GM20431 (cell line): ENCODE measurements around the gene PLEKHA4.
"Not testable (repeated sequence)": the region's sequence is repeated elsewhere in the genome, so short reads cannot be mapped to it uniquely, and the experiment has no call there.

Experiments used
- in situ Hi-C: fragments of 300-500 bp; cut with MseI, MboI; formaldehyde crosslinking; loops from one replicate; pipeline ENCODE4 v1.15.0; 2020; ENCODE audit warnings: low sequenced_read_pairs; ENCODE audit not compliant: unreplicated experiment

PLEKHA4 gene

GRCh38 chr19:48867123-48867745 lies 1.2 kb downstream of the PLEKHA4 start:
- in situ Hi-C loops = no loop called here

- in situ Hi-C loops = no loop called here
Observed at GRCh38 chr19:48866692-48867091, 1.7 kb downstream of the PLEKHA4 start.

GRCh38 chr19:48862827-48863226 lies 5.6 kb downstream of the PLEKHA4 start:
- in situ Hi-C loops = no loop called here

- in situ Hi-C loops = no loop called here
Observed at GRCh38 chr19:48861313-48861712, 7.1 kb downstream of the PLEKHA4 start.

GRCh38 chr19:48859711-48860572 lies 8.5 kb downstream of the PLEKHA4 start:
- in situ Hi-C loops = no loop called here

- in situ Hi-C loops = no loop called here
Observed at GRCh38 chr19:48858984-48859710, 9.3 kb downstream of the PLEKHA4 start.

GRCh38 chr19:48856921-48857320 lies 11.5 kb downstream of the PLEKHA4 start:
- in situ Hi-C loops = no loop called here

GRCh38 chr19:48854103-48854502 lies 14.3 kb downstream of the PLEKHA4 start:
- in situ Hi-C loops = no loop called here

- in situ Hi-C loops = no loop called here
Observed at GRCh38 chr19:48853483-48853882, 14.9 kb downstream of the PLEKHA4 start.

GRCh38 chr19:48852292-48852691 lies 16.1 kb downstream of the PLEKHA4 start:
- in situ Hi-C loops = no loop called here

- in situ Hi-C loops = not testable (repeated sequence)
Observed at GRCh38 chr19:48846659-48847058, 21.8 kb downstream of the PLEKHA4 start.

- in situ Hi-C loops = no loop called here
Observed at GRCh38 chr19:48845384-48845783, 23.0 kb downstream of the PLEKHA4 start.

- in situ Hi-C loops = loop anchor here (5.0 kb wide), 1 partner anchor 52 kb away; no protein-coding TSS in a partner anchor
Observed at GRCh38 chr19:48844472-48844871, 23.9 kb downstream of the PLEKHA4 start.

- in situ Hi-C loops = loop anchor here (5.0 kb wide), 1 partner anchor 50 kb away; no protein-coding TSS in a partner anchor
Observed at GRCh38 chr19:48842789-48843162, 25.6 kb downstream of the PLEKHA4 start.

GRCh38 chr19:48841571-48841970 lies 26.8 kb downstream of the PLEKHA4 start:
- in situ Hi-C loops = loop anchor here (5.0 kb wide), 1 partner anchor 49 kb away; no protein-coding TSS in a partner anchor

- in situ Hi-C loops = loop anchor here (5.0 kb wide), 1 partner anchor 49 kb away; no protein-coding TSS in a partner anchor
Observed at GRCh38 chr19:48841047-48841446, 27.4 kb downstream of the PLEKHA4 start.

GRCh38 chr19:48837687-48838086 lies 30.7 kb downstream of the PLEKHA4 start:
- in situ Hi-C loops = no loop called here

- in situ Hi-C loops = no loop called here
Observed at GRCh38 chr19:48837051-48837524, 31.3 kb downstream of the PLEKHA4 start.

- in situ Hi-C loops = no loop called here
Observed at GRCh38 chr19:48836089-48837017, 32.1 kb downstream of the PLEKHA4 start, which contains the start of gene HSD17B14. HSD17B14 (minus strand) TSS chr19:48836491; CDS start chr19:48836411, 80 bp downstream.
